RKO (cell line): Measurements from ENCODE around the gene ZNF329.
A peak's percentile ranks its signal among the peaks of the same experiment; 100 is the strongest.
"Not testable (repeated sequence)": the region's sequence is repeated elsewhere in the genome, so short reads cannot be mapped to it uniquely, and the experiment has no call there.

ENCODE experiments used
- DNase-seq: peaks from one replicate; pipeline ENCODE4 v3.0.0-alpha.2; 2016; ENCODE audit warnings: low spot score

Gene ZNF329

GRCh38 chr19:58150328-58150921 lies at the start of gene ZNF329:
Gene ZNF329 (minus strand): TSS chr19:58150789. CDS start chr19:58129503, 21,286 bp downstream.
- peak; percentile 89 for DNase-seq

- DNase-seq = no peak
These were observed 46.5 kb upstream of the ZNF329 start for GRCh38 chr19:58196901-58197616.

GRCh38 chr19:58183817-58184215 lies 33.2 kb upstream of the ZNF329 start:
- DNase-seq = no peak

GRCh38 chr19:58182989-58183816 lies 32.6 kb upstream of the ZNF329 start, which contains the start of gene ZNF274:
Gene ZNF274 (plus strand): TSS chr19:58183061. CDS start chr19:58183966, 905 bp downstream.
- peak; percentile 29 for DNase-seq

- DNase-seq = no peak
These were observed 32.0 kb upstream of the ZNF329 start for GRCh38 chr19:58182577-58182988.

GRCh38 chr19:58181902-58182576 lies 31.4 kb upstream of the ZNF329 start:
- DNase-seq = peak; percentile 72

- DNase-seq = peak; percentile 93
These were observed 20.3 kb upstream of the ZNF329 start for GRCh38 chr19:58170860-58171259.

- no peak for DNase-seq
These were observed 16.2 kb upstream of the ZNF329 start for GRCh38 chr19:58166708-58167280.

GRCh38 chr19:58166268-58166667 lies 15.7 kb upstream of the ZNF329 start:
- no peak for DNase-seq

GRCh38 chr19:58157045-58157728 lies 6.6 kb upstream of the ZNF329 start:
- DNase-seq = no peak

GRCh38 chr19:58154679-58155648 lies 4.4 kb upstream of the ZNF329 start:
- no peak for DNase-seq

- DNase-seq = no peak
These were observed 3.7 kb upstream of the ZNF329 start for GRCh38 chr19:58154287-58154678.

GRCh38 chr19:58153386-58153785 lies 2.8 kb upstream of the ZNF329 start:
- no peak for DNase-seq

GRCh38 chr19:58147475-58147874 lies 3.1 kb downstream of the ZNF329 start:
- DNase-seq = not testable (repeated sequence)

GRCh38 chr19:58145849-58146248 lies 4.7 kb downstream of the ZNF329 start:
- DNase-seq = no peak

GRCh38 chr19:58134244-58134643 lies 16.3 kb downstream of the ZNF329 start:
- no peak for DNase-seq

- DNase-seq = no peak
These were observed 21.3 kb downstream of the ZNF329 start for GRCh38 chr19:58129284-58129683.

GRCh38 chr19:58128041-58128685 lies 22.4 kb downstream of the ZNF329 start:
- DNase-seq = no peak

- DNase-seq = no peak
These were observed 27.2 kb downstream of the ZNF329 start for GRCh38 chr19:58123354-58123753.
